ENCODE results near the gene MIOX.

- TF ChIP-seq ZFX (IDR thresholded peaks at IDR 0.05; ENCODE audit: borderline replicate concordance) (no peak), CTCF (IDR thresholded peaks at IDR 0.05) (no peak)
Observed at GRCh38 chr22:50447576-50448551, 38.8 kb upstream of the MIOX start.

Measured in 22Rv1 (cell line).